Stimulated activated CD8-positive, alpha-beta memory T cell treated with anti-CD3 and anti-CD28 coated beads, Interleukin-4, amount 100 ng/mL, for 48 hours (primary cell): Measurements from ENCODE around the gene CLTC.

Experiments used
- DNase-seq: peaks from one replicate; pipeline ENCODE4 v3.0.0-alpha.2; 2020

Gene CLTC

DNA sequence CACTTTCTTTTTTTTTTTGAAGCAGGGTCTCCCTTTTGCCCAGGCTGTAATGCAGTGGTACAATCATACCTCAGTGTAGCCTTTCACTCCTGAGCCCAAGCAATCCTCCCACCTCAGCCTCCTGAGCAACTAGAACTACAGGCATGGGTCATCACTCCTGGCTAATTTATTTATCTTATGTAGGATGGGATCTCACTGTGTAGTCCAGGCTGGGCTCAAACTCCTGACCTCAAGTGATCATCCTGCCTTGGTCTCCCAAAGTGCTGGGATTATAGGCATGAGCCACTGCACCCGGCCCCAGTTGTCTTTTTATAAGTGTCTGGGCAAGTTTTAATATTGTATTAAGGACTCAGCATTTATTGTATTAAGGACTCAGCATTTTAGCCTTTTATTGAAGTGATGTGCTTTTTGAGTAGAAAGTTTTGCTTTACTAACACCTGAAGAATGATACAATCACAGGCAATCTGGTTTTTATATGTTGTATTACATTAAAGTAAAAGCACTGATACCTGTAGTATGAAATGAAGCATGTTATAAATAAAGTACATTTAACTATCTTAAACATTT lies 110.7 kb downstream of the CLTC start:
- DNase-seq: no peak

DNA sequence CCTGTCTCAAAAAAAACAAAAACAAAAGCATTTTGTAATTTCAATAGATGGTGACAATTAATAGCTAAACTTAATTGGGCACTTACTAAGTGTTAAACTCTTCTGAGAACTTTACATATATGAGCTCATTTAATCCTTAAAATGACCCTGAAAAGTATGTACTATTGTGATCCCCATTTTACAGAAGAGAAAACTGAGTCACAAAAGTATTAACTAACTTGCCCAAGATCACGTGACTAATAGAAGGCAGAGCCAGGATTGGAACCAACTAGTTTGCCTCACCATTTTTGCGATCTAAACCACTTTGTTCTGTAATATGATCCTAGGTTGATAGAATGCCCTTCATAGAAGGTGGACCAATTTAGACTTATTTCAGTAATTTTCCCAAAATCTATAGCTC lies 114.0 kb downstream of the CLTC start:
- no peak for DNase-seq

DNA sequence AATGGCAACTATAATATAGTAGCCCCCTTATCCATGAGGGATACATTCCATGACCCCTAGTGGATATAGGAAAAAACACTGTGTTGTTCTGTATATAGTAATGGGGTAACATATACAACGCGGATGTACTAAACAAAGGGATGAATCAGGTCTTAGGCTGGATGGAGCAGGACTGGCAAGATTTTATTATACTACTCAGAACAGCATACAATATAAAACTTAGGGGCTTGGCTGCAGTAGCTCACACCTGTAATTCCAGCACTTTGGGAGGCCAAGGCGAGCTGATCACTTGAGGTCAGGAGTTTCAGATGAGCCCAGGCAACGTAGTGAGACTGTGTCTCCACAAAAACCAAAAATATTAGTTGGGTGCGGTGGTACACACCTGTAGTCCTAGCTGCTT lies 114.5 kb downstream of the CLTC start:
- no peak for DNase-seq

DNA sequence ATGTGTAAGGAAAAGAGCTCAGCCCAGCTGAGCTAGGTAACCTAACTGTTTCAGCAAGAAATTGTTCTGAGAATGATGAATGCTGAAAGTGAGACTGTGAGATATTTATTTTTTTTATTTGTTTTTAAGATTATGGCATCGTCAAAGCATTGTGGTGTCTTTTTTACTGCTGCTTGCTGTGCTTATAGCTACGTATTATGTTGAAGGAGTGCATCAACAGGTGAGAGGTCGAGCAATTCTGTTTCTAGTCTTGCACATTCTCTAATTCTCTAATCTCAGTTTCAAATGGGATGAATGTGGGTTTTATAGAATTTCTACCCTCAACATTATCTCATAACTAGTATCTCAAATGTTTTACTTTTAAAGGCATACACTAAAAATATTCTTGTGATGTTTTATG lies 117.6 kb downstream of the CLTC start:
- DNase-seq: no peak

DNA sequence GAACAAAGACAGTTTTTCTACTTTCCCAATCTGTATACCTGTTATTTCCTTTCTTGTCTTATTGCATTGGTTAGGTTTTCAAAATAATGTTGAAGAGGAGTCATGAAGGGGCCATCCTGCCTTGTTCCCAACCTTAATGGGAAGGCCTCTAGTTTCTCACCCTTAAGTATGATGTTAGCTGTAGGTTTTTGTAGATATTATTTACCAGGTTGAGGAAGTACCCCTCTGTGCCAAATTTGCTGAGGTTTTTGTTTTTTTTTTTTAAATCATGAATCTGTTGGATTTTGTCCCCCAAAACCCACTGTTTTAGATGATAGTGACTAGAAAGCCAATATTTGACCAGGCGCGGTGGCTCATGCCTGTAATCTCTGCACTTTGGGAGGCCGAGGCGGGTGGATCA lies 124.1 kb downstream of the CLTC start:
- DNase-seq: no peak

DNA sequence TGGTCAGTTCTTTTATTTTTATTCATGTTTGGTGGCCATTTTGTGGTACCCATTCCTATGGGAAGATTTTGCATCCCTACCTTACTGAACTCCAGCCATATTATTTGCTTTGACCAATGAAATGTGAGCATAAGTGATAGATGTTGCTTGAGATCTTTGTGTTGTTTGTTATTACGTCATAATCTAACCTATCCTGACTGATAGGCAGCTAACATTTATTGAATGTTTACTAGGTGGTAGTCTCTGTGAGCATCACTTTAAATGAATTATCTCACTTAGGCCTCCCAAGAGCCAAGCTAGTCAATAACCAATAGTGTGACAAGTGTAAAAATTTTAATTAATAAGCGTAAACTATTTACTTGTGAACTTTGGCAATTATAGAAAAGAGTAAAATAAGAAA lies 125.3 kb downstream of the CLTC start:
- no peak for DNase-seq
